Measurements from ENCODE around the gene STK25.
"Not testable (repeated sequence)": the region's sequence is repeated elsewhere in the genome, so short reads cannot be mapped to it uniquely, and the experiment has no call there.

STK25 gene

DNA sequence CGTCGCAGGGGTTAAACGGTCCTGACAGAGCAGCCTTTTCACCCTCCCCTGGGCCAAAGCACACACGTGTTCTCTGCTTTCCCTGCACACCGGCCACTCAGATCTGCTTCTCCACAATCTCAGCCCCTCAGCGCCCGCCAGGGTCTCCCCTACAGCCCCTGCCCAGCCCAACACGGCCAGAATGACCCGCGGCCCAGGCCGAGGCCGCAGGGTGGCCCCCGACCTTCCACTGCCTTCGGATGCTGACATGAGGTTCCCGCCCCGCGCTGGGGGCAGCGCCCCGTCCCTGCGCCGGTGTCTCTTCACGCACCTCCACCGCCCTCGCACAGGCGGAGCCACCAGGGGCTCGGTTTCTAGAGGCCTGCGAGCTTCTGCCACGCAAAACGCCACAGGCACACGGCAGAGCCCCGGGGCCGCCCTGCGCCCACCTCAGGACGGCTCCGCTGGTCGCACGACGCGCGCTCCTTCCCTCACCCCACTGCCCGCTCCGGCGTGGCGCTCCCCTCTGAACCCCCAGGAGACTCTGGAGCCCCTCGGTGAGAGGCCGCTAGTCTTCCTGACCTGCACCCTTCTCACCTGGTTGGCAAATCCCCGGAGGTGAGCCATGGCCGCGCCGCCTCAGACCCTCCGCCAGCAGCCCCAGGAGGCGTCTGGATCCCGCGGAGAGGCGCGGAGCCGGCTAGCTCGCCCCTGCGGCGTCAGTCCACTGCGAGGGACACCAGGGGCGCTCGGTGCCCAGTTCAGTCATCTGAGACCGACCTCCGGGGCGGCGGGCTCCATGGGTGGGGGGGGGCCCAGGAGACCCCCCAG, 749 bp downstream of the STK25 start:
- DNase-seq = no peak

DNA sequence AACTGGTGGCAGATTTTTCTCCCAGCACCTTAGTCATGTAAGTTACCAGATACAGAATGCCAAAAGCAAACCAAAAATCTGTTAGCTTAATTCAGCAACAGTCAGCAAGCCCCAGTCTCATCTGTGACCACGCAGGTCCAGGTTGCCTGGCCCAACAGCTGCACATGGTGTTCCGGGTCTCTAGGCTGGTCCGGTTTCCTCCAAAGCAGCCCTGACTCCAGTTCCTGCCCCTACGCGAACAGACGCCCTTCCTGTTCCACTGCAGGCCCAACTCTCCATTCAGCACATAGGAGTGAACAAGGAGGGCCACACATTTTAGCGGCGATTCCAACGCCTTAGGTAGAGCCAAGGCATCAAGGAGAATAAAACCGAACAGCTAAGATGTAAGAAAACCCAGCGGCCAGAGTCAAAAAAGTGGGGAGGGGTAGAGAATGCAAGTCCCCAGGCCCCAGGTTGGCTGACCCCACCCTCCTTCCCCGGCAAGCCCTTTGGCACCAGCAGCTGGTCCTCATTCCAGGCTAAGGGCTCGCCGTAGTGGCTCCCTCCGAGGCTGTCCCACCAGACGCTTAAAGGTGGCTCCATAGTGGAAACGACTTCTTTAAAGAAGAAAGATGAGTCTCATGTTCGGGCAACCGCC, 1.5 kb downstream of the STK25 start:
- no peak for DNase-seq

DNA sequence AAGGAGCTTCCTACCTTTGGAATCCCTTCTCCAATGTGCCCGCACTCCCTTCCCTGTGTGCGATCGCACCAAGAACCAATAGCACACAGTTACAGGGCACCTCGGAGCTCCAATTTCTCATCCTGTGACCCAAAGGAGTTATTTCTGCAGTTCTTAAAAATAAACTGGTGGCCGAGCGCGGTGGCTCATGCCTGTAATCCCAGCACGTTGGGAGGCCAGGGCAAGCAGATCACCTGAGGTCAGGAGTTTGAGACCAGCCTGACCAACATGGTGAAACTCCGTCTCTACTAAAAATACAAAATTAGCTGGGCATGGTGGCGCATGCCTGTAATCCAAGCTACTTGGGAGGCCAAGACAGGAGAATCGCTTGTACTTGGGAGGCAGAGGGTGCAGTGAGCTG, 2.1 kb downstream of the STK25 start:
- not testable (repeated sequence) for DNase-seq

DNA sequence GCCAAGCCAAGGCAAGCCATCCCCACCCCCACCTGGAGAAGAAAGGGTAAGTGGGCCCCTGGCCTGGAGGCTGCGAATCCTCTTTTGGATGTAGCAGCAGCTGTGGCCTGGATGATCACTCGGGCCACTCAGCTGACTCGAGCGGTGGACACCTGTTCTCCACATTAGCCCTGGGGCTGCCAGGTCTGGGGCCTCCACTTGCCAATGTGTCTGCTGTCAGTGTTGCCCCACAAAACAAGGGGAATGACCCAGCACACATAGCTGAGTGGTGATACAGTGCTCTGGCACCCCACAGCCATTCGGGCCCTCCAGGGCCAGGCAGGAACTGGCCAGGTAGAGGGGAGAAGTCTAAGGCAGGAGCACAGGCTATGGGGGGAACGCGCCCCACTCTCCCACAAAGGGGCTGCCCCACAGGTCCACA, 2.6 kb downstream of the STK25 start:
- no peak for DNase-seq

DNA sequence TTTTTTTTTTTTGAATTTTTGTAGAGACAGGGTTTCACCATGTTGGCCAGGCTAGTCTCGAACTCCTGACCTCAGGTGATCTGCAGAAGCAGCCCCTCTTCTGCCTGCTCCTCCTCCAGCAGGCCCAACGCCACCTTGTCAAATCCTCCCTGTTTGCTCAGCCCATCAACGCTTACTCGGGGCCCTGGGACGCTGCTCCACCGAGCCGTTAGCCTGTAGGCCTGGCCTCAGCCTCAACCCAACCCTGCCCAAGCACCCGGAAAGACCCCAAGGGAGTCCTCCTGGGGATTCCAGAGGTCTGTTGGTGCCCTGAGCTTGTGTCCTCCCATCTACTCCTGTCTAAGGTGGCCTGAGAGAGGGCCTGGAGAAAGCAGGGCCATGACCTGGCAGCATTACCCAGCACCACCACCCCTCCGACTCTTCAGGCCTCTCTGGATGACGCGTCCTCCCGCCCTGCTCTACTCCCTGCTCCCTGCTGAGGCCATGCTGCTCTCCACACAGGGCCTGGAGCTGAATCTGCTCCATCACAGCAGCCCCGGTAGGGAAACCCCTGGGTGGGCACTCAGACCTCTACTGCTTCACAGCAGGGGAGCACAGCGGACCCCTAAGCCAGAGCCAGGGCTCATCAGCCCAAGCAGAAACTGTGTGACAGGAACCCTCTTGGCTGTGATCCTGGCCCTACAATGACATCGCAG, 3.2 kb downstream of the STK25 start:
- no peak for DNase-seq

DNA sequence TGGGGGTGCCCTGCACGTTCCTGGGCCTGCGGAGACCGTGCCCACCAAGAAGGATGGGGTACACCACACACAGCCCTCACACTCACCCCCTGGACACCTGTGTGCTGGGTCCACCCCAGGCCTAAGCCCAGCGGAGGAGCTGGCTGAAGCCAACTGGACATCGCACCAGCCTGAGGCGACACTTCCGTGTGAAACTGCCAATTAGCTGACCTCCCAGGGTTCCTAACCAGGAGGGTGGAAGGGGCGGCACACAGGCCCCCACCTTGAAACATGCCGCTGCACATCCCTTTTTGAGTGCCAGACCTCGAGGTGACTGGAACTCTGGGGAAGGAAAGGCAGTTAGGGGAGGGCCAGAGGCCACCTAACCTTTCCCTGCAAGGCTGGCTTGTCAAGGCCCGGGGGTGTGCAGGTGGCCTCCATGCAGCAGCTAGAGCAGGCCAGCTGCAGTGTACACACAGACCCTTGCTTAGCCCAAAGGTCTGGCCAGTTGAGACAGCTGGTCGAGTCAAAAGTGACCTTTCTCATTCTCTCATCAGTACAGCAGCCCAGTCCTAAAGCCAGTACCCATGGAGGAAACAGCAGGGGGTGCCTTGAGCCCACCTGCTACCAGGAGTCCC, 4.5 kb downstream of the STK25 start:
- no peak for DNase-seq

DNA sequence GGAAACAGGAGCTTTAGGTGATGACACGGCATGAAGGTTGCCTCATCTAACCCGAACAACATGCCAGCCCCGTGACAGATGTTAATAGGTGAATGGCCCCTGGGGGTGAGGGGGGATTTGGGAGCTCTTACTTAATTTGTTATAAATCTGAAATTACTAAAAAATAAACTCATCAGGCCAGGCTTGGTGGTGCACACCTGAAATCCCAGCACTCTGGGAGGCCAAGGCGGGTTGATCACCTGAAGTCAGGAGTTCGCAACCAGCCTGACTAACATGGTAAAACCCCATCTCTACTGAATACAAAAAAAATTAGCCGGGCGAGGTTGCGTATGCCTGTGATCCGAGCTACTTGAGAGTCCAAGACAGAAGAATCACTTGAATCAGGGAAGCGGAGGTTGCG, 6.1 kb downstream of the STK25 start:
- DNase-seq = no peak

DNA sequence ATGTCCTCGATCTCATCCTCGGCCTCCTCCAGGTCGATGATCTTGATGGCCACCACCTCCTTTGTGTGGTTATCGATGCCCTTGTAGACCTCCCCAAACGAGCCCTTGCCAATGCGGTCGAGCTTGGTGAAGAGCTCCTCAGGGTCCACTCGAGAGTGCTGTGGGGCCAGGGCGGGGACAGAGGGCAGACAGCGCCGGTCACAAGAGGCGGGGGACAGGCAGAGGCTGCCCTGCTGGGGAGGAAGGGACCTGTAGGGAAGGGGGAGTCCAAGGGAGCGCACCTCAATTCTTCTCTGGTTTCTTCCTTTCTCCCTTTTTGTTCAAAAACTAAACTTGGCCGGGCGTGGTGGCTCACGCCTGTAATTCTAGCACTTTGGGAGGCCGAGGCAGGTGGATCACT, 6.8 kb downstream of the STK25 start:
- DNase-seq = no peak

DNA sequence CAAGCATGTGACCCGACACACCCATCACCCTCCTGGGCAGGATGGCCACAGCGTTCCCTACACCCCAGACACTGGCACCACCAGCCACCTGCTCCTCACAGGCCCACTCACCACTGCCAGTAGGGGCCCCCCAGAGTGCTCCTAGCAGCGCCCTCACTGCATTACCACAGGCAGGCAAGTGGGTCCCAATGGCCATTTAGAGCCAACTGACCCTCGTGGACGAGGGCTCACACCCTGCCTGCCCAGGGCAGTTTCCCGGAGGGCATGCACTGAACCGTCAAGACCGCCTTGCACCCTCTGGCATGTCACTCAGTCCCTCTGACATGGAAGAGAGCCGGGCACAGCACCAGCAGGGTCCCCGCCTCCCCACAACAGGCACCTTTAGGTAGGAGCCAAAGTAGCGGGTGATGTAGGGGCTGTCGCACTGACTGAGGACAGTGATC, 7.3 kb downstream of the STK25 start:
- no peak for DNase-seq

DNA sequence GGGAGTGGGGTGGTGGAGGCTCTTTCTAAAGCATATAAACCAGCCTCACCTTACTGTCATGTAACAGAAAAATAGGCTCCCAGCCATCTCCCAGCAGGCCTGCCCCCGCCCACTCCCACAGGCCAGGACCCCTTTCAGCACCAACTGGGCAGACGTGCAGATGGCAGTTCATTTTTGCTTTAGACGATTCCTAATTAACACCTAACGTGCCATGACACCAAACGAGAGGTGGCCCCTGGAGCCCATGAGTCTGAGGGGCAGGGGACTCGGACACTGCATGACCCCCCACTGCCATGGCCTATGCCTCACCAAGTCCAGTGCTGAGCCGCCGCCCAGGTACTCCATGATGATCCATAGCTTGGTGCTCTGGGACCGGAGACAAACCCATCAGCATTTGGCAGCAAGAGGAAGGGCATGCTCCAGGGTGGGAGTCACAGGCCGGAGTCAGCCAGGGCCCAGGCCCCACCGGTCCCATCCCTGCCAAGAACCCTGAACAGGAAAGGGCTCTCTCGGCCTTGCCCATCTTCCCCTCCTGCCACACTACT, 7.9 kb downstream of the STK25 start:
- DNase-seq = no peak

DNA sequence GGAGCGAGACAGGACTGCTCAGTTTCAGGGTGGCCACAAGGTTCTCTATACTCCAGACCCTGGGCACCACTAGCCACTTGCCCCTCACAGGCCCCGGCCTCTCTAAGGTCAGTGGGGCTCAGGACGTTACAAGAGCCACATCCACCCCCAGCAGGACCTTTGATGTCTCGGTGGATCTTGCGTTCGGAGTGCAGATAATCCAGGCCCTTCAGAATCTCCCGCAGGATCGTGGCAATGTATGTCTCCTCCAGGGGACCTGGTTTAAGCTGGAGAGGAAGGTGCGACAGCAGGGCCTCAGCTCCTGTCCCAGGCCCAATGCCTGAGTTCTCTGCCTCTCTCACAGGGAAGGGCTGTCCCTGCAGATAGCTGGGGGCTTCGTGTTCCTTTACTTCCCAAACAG, 8.4 kb downstream of the STK25 start:
- no peak for DNase-seq

DNA sequence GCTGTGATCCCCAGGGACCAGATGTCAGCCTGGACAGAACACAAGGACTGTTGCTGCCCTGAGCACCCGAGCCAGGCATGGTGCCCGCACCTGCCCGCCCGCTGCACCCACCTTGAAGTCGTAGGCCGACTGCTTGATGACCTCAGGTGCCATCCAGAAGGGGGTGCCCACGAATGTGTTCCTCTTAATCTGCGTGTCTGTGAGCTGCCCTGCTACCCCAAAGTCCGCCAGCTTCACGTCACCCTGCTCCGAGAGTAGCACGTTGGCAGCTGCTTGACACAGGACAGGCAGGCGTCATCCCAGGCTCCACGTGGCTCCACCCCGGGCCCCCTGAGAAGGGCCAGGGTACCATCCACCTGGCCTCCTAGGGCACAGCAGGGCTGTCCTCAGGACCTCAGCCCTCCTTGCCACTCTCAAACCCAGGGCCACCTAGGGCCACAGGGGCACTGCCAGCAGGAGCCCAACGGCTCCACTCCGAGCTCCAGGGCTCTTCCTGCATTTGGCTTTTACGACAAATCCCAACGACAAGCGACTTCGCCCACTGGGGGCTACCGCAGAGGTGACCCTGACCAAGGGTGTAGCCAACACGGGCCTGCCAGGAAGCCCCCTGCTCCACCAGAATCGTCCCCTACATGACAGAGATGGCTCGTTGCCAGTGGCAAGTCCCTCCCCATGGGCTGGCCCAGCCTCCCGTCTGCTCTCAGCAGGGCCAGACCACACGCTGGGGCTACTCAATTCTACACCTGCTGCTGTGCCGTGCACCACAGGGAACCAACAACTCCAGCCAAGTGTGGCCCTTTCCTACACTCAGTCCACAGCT, 9.0 kb downstream of the STK25 start:
- DNase-seq = no peak

DNA sequence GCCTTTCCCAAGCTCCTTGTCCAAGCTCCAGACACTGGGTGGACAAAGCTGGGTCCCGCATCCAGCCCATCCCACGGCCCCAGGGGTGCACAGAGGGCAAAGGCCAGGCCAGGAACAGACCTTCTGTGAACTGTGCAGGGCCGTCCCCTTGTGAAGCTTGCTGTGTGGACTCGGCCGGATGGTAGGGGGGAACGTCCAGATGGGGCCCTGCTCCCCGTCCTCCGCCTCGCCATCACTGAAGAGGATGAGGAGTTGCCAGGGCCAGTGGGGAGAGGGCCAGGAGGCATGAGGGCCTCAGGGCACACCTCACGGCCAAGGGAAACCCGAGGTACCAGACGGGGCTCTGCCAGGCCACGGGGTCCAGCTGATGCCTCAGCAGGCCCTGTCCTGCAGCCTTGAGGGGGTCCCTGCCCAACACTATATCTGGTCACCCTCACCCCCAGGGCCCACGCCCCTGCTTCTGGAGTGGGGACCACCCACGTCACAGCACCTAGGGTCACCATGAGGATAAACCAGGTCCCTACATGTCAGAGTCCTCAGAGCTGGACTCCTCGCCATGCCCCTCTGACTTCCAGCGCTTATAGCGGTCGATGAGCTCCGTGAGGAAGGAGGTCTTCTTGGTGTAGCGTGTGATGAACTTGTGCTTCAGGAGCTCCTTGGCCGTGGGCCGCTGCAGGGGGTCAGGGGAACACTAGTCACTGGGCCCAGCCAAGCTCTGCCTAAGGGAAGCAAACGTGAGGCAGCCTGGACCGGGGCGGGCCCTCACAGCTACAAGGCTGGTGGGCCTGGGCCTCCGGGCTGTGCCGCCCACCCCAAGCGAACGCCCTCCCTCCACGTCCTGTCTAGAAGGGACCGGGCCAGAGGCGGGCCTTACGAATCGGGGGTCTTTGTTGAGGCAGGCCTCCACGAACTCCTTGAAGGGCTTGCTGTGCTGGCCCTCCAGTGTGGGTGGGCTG, 10.0 kb downstream of the STK25 start:
- DNase-seq = no peak

DNA sequence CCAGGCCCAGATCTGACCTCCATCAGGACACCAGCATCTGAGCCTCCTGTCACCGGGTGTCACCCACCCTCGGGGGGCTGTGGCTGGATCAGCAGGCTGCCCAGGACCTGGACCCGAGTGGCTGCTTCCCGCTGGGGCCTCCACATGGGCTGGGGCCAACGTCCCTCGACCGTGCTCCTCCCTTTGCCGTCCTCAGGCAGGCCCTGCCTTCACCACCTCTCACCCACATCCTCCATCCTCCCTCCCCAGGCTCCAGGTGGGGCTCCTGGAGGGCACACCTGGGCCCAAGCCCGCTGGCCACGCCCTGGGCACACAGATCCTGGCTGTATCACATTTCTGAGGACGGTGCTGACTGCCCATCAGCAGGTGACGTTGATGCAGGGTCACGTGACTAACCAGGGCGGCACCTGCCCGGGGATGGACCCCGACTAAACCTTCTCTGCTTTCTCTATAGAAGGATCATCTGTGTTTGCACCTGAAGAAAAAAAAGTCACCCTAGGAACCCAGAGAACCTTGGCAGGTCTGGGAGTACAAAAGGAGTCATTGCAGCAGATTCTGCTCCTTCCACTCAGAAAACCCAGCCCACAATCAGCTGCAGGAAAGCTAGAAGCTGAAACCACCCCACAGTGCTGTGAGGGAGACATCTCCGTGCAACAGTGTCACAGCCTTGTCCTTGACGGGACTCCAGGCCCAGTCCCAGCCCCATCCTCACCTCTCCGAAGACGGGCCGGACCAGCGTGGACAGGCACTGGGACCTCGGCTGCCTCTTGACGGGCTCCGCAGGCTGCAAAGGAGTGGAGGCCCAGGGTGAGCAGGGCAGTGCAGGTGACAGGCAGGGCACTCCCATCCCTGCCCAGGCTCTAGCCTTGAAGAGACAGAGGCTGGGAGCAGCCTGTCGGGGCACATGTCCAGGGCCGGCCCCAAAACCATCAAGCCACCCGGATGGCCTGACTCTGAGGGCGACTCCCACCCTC, 11.2 kb downstream of the STK25 start:
- no peak for DNase-seq

DNA sequence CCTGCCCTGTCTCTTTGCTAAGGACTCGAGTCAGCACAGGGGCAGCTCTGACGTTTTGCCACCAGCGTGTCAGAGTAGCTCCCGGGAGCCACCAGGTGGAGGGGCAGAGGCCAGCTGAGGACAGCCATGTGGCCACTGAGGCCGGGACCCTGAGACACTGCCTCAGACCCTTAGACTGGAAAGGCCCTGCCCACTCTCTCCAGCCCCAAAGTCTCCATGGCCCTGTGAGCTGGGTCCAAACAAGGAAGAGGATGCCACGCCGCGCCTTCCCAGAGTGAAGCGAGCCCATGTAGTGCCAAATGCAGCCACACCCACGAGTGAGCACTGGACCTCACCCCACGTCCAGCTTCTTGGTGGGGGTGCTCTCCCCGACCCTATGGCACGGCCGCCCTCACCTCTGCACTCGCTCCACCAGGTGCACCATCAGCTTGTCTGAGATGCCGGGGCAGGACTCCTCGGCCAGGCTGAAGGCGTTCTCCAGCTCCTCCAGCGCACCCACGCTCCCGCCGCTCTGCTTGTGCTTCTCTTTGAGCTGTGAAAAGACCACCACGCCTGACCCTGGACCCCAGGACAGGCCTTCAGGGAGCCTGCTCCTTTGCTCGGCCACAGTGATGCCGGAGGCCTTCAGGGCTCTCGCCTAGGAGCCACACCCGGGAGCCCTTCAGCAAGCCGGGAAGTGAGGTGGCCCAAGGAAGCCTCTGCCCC, 12.2 kb downstream of the STK25 start:
- no peak for DNase-seq

DNA sequence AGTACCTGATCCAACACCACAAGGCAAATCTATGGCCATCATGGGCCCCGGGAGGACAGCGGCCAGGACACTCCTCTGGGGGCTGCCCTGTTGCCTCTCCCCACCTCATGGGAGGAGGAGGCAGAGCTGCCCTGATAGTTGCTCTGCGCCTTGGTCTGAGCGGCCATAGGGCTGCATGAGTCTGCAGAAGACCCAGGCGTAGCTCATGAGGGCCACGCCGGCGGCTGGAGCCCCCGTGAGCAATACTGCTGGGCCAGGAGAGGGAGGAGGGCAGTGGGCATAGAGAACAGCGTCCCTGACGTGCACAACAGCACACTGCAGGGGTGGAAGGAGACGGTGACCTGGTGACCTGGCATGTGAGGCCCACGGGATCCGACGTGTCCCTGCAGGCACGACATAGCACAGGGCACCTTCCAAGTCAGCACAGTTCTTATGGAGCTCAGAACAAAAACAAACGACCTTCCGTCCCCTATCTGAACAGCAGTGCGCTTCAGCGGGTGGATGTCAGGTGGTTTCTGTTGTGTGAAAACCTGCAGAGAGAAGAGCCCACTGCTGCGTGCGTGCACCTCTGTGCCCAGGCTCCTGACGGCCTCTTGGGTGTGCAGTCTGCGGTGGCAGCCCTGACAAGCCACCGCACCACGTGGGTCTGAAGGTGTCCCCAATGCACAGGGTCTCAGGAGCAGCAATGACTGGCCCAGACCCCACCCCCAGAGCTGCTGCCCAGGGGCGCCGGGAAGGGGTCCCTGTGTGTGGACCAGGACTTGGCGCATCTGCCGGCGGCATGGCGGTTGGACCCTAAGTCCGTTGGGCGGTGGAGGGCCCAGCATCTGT, 13.0 kb downstream of the STK25 start:
- DNase-seq = no peak

DNA sequence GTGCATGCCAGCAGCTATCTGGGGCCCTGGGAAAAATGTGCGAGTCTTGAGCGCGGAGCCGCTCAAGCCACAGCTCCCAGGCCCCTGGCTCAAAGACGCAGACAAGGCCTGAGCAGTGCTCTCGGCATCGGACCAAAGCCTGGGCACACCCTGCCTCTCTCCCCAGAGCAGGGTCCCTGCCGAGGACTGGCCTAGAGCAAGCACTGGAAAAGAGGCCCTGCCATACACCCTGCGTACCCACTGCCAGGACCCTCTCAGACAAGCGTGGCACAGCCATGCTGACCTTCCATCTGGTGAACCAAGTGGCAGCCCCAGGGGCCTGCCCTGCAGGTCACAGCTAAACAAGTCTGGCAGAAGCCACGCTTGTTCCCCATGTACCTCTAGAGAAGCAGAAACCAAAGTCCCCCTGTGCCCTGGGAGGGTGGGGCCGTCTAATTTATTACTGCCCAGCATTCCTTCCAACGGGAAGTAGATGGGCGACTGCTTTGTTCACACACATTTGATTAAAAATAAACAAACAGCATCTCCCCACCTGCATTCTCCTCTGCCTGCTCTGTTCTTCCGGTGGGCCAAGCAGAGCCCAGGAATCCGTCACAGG, 14.0 kb downstream of the STK25 start:
- no peak for DNase-seq

DNA sequence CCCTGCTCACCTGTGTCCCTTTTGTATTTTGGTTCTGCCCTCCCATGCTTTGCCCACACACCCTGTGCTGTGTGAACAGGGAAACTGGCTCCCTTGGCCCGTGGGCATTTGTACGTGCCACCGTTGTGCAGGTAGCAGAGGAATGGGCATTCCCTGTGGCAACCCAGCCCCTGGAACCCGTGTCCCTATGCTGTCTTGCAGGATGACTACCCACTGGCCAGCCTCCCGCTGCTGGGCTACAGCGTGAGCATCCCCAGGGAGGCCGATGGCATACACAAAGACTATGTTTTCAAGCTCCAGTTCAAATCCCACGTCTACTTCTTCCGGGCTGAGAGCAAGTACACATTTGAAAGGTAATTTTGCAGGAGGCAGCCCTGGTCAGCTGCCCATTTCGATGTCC, 15.3 kb downstream of the STK25 start:
- no peak for DNase-seq
